HEK293T (cell line): ENCODE measurements around the gene PCDHA2.
"Not testable (repeated sequence)": the region's sequence is repeated elsewhere in the genome, so short reads cannot be mapped to it uniquely, and the experiment has no call there.

Experiments
- BHLHE40 ChIP-seq: fragments of 450-650 bp; IDR thresholded peaks from 2 replicates; pipeline ENCODE4 v1.6.1; 2016; ENCODE audit warnings: mild to moderate bottlenecking, moderate library complexity, borderline replicate concordance
- ELF4 ChIP-seq: fragments of 450-650 bp; IDR thresholded peaks from 2 replicates; pipeline ENCODE4 v1.6.1; 2017; ENCODE audit warnings: antibody characterized with exemption
- FOXA1 ChIP-seq: fragments of 450-650 bp; IDR thresholded peaks from 2 replicates; pipeline ENCODE4 v1.6.1; 2016; ENCODE audit warnings: mild to moderate bottlenecking
- FOXM1 ChIP-seq: fragments of 450-650 bp; IDR thresholded peaks from 2 replicates; pipeline ENCODE4 v1.6.1; 2017; ENCODE audit warnings: mild to moderate bottlenecking, borderline replicate concordance
- HDGF ChIP-seq: fragments of 450-650 bp; IDR thresholded peaks from 2 replicates; pipeline ENCODE4 v1.6.1; 2017; ENCODE audit warnings: antibody characterized with exemption, borderline replicate concordance
- L3MBTL2 ChIP-seq: fragments of 450-650 bp; conservative IDR thresholded peaks from 2 replicates; pipeline ENCODE4 v1.6.1; 2016; ENCODE audit warnings: mild to moderate bottlenecking
- LEF1 ChIP-seq: fragments of 450-650 bp; IDR thresholded peaks from 2 replicates; pipeline ENCODE4 v1.6.1; 2017; ENCODE audit warnings: mild to moderate bottlenecking, borderline replicate concordance
- NFRKB ChIP-seq: fragments of 450-650 bp; IDR thresholded peaks from 2 replicates; pipeline ENCODE4 v1.6.1; 2016; ENCODE audit warnings: mild to moderate bottlenecking, moderate library complexity
- PKNOX1 ChIP-seq: fragments of 450-650 bp; IDR thresholded peaks from 2 replicates; pipeline ENCODE4 v1.6.1; 2016
- SP1 ChIP-seq: fragments of 450-650 bp; IDR thresholded peaks from 2 replicates; pipeline ENCODE4 v1.6.1; 2017
- SUZ12 ChIP-seq: fragments of 450-650 bp; IDR thresholded peaks from 2 replicates; pipeline ENCODE4 v1.6.1; 2016; ENCODE audit warnings: mild to moderate bottlenecking

GRCh38 chr5:140829511-140830501 is 35.2 kb downstream of the PCDHA2 start:
- TF ChIP-seq SUZ12, NFRKB, BHLHE40, FOXA1, SP1, LEF1, PKNOX1, ELF4, HDGF, L3MBTL2, FOXM1: not testable (repeated sequence)
